ENCODE data around the gene ELMOD1.

- TF ChIP-seq CTCF (IDR thresholded peaks at IDR 0.05) (no peak), EZH2 (IDR thresholded peaks at IDR 0.05; ENCODE audit: borderline replicate concordance, insufficient read depth, low read depth, low read length, poor library complexity, severe bottlenecking) (no peak)
These were observed 85.5 kb downstream of the ELMOD1 start for GRCh38 chr11:107676336-107677057.
